SK-N-SH treated with all-trans-retinoic acid at 6 μM for 48 hours (cell line): Measurements from ENCODE around the gene SNED1.

ENCODE experiments used
- ATAC-seq: fragments of 200-7000 bp; cut with Tn5 transposase; 3 replicates; pipeline ENCODE4 v1.9.1; 2020; ENCODE audit warnings: mild to moderate bottlenecking, moderate library complexity
- ARNTL ChIP-seq: fragments of 450-650 bp; formaldehyde crosslinking; IDR thresholded peaks from 2 replicates; pipeline ENCODE4 v1.5.0; 2020; ENCODE audit warnings: low read depth, mild to moderate bottlenecking, moderate library complexity, borderline replicate concordance
- BACH2 ChIP-seq: fragments of 250-450 bp; sonication (Bioruptor Pico); IDR thresholded peaks from 2 replicates; pipeline ENCODE4 v1.9.0; 2021; ENCODE audit warnings: mild to moderate bottlenecking, borderline replicate concordance
- CSDC2 ChIP-seq: fragments of 250-450 bp; sonication (Bioruptor Pico); IDR thresholded peaks from 2 replicates; pipeline ENCODE4 v1.5.0; 2020; ENCODE audit warnings: mild to moderate bottlenecking, moderate library complexity
- ESRRG ChIP-seq: fragments of 250-450 bp; sonication (Bioruptor Pico); IDR thresholded peaks from 2 replicates; pipeline ENCODE4 v1.6.1; 2021; ENCODE audit warnings: mild to moderate bottlenecking
- GLIS3 ChIP-seq: fragments of 250-450 bp; sonication (Bioruptor Pico); IDR thresholded peaks from 2 replicates; pipeline ENCODE4 v1.5.0; 2020; ENCODE audit warnings: mild to moderate bottlenecking, moderate library complexity
- ISL1 ChIP-seq: fragments of 250-450 bp; sonication (Bioruptor Pico); IDR thresholded peaks from 2 replicates; pipeline ENCODE4 v2.1.2; 2022; ENCODE audit warnings: mild to moderate bottlenecking, moderate library complexity
- OSR1 ChIP-seq: fragments of 250-450 bp; sonication (Bioruptor Pico); IDR thresholded peaks from 2 replicates; pipeline ENCODE4 v1.8.0; 2022; ENCODE audit warnings: moderate library complexity, mild to moderate bottlenecking, inconsistent platforms
- PPARA ChIP-seq: fragments of 250-450 bp; sonication (Bioruptor Pico); IDR thresholded peaks from 2 replicates; pipeline ENCODE4 v1.5.0; 2020; ENCODE audit warnings: mild to moderate bottlenecking, borderline replicate concordance
- RARB ChIP-seq: fragments of 250-450 bp; sonication (Bioruptor Pico); IDR thresholded peaks from 2 replicates; pipeline ENCODE4 v1.8.0; 2021; ENCODE audit warnings: mild to moderate bottlenecking, moderate library complexity
- SNAI2 ChIP-seq: fragments of 250-450 bp; sonication (Bioruptor Pico); IDR thresholded peaks from 2 replicates; pipeline ENCODE4 v1.5.0; 2020; ENCODE audit warnings: mild to moderate bottlenecking, moderate library complexity
- TCF4 ChIP-seq: fragments of 250-450 bp; sonication (Bioruptor Pico); IDR thresholded peaks from 2 replicates; pipeline ENCODE4 v1.8.0; 2021; ENCODE audit warnings: mild to moderate bottlenecking, moderate library complexity, borderline replicate concordance
- TOX ChIP-seq: fragments of 250-450 bp; sonication (Bioruptor Pico); IDR thresholded peaks from 2 replicates; pipeline ENCODE4 v1.8.0; 2021; ENCODE audit warnings: mild to moderate bottlenecking, moderate library complexity, borderline replicate concordance
- ZC3H10 ChIP-seq: fragments of 250-450 bp; sonication (Bioruptor Pico); IDR thresholded peaks from 2 replicates; pipeline ENCODE4 v1.5.1; 2021; ENCODE audit warnings: mild to moderate bottlenecking, moderate library complexity
- ZFP3 ChIP-seq: fragments of 250-450 bp; sonication (Bioruptor Pico); IDR thresholded peaks from 2 replicates; pipeline ENCODE4 v1.5.0; 2020; ENCODE audit warnings: mild to moderate bottlenecking, moderate library complexity
- ZFP30 ChIP-seq: fragments of 450-650 bp; formaldehyde crosslinking; IDR thresholded peaks from 2 replicates; pipeline ENCODE4 v1.5.0; 2022; ENCODE audit warnings: mild to moderate bottlenecking, moderate library complexity
- ZNF565 ChIP-seq: fragments of 450-650 bp; formaldehyde crosslinking; conservative IDR thresholded peaks from 2 replicates; pipeline ENCODE4 v1.5.0; 2020; ENCODE audit warnings: low read depth, mild to moderate bottlenecking, moderate library complexity
- ZNF70 ChIP-seq: fragments of 450-650 bp; formaldehyde crosslinking; IDR thresholded peaks from 2 replicates; pipeline ENCODE4 v1.5.0; 2020; ENCODE audit warnings: mild to moderate bottlenecking, moderate library complexity
- ZNF8 ChIP-seq: fragments of 450-650 bp; formaldehyde crosslinking; IDR thresholded peaks from 2 replicates; pipeline ENCODE4 v1.5.0; 2020; ENCODE audit warnings: mild to moderate bottlenecking, moderate library complexity
- TF ChIP-seq, protein P1 (sequence below): fragments of 250-450 bp; sonication (Bioruptor Pico); IDR thresholded peaks from 2 replicates; pipeline ENCODE4 v1.5.1; 2020; ENCODE audit warnings: low read depth, mild to moderate bottlenecking, moderate library complexity
- TF ChIP-seq, protein P2 (sequence below): fragments of 250-450 bp; sonication (Bioruptor Pico); IDR thresholded peaks from 2 replicates; pipeline ENCODE4 v1.8.0; 2021; ENCODE audit warnings: low read depth, mild to moderate bottlenecking, moderate library complexity, borderline replicate concordance
- TF ChIP-seq, protein P3 (sequence below): fragments of 250-450 bp; sonication (Bioruptor Pico); IDR thresholded peaks from 2 replicates; pipeline ENCODE4 v1.5.1; 2021; ENCODE audit warnings: mild to moderate bottlenecking, moderate library complexity
- TF ChIP-seq, protein P4 (sequence below): fragments of 250-450 bp; sonication (Bioruptor Pico); IDR thresholded peaks from 2 replicates; pipeline ENCODE4 v1.5.0; 2020; ENCODE audit warnings: mild to moderate bottlenecking, moderate library complexity
- TF ChIP-seq, protein P5 (sequence below): fragments of 250-450 bp; sonication (Bioruptor Pico); IDR thresholded peaks from 2 replicates; pipeline ENCODE4 v1.8.0; 2020; ENCODE audit warnings: mild to moderate bottlenecking, moderate library complexity, borderline replicate concordance

Gene SNED1

DNA sequence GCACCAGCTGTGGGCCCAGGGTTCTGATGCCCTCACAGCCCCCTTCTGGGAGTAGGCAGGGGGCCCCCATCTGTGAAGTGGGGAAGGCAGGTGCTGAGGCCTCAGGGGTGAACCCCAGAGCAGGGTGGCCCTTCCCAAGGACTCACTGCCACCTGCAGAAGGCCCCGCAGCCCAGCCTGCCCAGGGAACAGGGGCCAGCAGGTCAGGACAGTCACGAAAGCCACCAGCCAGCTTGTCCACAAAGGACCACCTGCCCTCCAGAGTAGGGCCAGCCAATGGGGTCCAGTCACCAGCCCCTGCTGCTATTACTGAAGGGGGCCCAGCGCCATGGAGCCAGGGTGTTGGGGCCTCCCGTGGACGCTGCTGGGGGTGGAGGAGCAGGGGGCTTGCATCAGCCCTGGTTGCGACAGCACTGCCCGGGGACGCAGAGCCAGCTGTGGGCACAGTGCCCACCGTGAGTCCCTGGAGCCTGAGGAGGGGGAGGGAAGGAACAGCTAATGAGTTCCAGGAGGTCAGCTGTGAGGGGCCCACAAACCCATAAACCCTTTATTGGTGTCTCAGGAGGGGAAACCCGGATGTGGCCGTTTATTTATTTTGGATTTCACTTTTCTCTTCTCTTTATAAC is 11.5 kb upstream of the SNED1 start:
- ATAC-seq, result no peak
- no peak for TF ChIP-seq ZNF8 (CRISPR knock-in tag)
- TF ChIP-seq ZFP3 (CRISPR knock-in tag), result no peak
- no peak for TF ChIP-seq ESRRG (CRISPR knock-in tag)
- TF ChIP-seq CSDC2, result no peak
- no peak for TF ChIP-seq ISL1
- no peak for TF ChIP-seq BACH2 (CRISPR knock-in tag)
- TF ChIP-seq PPARA (CRISPR knock-in tag), result no peak
- TF ChIP-seq ZNF565, result no peak
- TF ChIP-seq, protein P1, sequence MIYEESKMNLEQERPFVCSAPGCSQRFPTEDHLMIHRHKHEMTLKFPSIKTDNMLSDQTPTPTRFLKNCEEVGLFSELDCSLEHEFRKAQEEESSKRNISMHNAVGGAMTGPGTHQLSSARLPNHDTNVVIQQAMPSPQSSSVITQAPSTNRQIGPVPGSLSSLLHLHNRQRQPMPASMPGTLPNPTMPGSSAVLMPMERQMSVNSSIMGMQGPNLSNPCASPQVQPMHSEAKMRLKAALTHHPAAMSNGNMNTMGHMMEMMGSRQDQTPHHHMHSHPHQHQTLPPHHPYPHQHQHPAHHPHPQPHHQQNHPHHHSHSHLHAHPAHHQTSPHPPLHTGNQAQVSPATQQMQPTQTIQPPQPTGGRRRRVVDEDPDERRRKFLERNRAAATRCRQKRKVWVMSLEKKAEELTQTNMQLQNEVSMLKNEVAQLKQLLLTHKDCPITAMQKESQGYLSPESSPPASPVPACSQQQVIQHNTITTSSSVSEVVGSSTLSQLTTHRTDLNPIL, result no peak
- no peak for TF ChIP-seq TOX (CRISPR knock-in tag)
- TF ChIP-seq, protein P2, sequence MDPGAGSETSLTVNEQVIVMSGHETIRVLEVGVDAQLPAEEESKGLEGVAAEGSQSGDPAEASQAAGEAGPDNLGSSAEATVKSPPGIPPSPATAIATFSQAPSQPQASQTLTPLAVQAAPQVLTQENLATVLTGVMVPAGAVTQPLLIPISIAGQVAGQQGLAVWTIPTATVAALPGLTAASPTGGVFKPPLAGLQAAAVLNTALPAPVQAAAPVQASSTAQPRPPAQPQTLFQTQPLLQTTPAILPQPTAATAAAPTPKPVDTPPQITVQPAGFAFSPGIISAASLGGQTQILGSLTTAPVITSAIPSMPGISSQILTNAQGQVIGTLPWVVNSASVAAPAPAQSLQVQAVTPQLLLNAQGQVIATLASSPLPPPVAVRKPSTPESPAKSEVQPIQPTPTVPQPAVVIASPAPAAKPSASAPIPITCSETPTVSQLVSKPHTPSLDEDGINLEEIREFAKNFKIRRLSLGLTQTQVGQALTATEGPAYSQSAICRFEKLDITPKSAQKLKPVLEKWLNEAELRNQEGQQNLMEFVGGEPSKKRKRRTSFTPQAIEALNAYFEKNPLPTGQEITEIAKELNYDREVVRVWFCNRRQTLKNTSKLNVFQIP, result no peak
- TF ChIP-seq ARNTL (CRISPR knock-in tag), result no peak
- TF ChIP-seq, protein P3, sequence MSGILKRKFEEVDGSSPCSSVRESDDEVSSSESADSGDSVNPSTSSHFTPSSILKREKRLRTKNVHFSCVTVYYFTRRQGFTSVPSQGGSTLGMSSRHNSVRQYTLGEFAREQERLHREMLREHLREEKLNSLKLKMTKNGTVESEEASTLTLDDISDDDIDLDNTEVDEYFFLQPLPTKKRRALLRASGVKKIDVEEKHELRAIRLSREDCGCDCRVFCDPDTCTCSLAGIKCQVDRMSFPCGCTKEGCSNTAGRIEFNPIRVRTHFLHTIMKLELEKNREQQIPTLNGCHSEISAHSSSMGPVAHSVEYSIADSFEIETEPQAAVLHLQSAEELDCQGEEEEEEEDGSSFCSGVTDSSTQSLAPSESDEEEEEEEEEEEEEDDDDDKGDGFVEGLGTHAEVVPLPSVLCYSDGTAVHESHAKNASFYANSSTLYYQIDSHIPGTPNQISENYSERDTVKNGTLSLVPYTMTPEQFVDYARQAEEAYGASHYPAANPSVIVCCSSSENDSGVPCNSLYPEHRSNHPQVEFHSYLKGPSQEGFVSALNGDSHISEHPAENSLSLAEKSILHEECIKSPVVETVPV (CRISPR knock-in tag), result no peak
- no peak for TF ChIP-seq SNAI2 (CRISPR knock-in tag)
- TF ChIP-seq ZFP30 (CRISPR knock-in tag), result no peak
- no peak for TF ChIP-seq OSR1 (CRISPR knock-in tag)
- no peak for TF ChIP-seq GLIS3 (CRISPR knock-in tag)
- TF ChIP-seq, protein P4, sequence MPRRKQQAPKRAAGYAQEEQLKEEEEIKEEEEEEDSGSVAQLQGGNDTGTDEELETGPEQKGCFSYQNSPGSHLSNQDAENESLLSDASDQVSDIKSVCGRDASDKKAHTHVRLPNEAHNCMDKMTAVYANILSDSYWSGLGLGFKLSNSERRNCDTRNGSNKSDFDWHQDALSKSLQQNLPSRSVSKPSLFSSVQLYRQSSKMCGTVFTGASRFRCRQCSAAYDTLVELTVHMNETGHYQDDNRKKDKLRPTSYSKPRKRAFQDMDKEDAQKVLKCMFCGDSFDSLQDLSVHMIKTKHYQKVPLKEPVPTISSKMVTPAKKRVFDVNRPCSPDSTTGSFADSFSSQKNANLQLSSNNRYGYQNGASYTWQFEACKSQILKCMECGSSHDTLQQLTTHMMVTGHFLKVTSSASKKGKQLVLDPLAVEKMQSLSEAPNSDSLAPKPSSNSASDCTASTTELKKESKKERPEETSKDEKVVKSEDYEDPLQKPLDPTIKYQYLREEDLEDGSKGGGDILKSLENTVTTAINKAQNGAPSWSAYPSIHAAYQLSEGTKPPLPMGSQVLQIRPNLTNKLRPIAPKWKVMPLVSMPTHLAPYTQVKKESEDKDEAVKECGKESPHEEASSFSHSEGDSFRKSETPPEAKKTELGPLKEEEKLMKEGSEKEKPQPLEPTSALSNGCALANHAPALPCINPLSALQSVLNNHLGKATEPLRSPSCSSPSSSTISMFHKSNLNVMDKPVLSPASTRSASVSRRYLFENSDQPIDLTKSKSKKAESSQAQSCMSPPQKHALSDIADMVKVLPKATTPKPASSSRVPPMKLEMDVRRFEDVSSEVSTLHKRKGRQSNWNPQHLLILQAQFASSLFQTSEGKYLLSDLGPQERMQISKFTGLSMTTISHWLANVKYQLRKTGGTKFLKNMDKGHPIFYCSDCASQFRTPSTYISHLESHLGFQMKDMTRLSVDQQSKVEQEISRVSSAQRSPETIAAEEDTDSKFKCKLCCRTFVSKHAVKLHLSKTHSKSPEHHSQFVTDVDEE (CRISPR knock-in tag), result no peak

DNA sequence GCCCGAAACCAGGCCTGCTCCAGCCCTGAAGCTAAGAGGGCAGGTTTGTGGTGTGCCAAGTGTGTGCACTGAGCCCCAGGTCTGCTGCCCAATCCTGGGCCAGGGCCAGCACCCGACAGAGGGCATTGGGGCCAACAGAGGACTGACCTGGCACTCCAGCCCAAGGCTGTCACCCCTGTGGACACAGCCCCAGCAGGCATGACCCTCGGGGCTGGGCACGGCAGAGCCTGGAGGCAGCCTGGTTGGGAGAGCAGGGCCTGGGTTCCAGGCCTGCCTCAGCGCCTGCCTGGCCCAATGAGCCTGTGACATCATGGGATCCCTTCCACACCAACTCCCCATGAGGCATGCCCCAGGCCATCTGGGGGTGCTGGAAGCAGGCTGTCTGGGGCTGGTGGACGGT is 10.8 kb upstream of the SNED1 start:
- no peak for TF ChIP-seq PPARA (CRISPR knock-in tag)
- TF ChIP-seq ESRRG (CRISPR knock-in tag), result no peak
- TF ChIP-seq BACH2 (CRISPR knock-in tag), result no peak
- TF ChIP-seq SNAI2 (CRISPR knock-in tag), result no peak
- TF ChIP-seq, protein P4 (CRISPR knock-in tag), result no peak
- TF ChIP-seq, protein P5, sequence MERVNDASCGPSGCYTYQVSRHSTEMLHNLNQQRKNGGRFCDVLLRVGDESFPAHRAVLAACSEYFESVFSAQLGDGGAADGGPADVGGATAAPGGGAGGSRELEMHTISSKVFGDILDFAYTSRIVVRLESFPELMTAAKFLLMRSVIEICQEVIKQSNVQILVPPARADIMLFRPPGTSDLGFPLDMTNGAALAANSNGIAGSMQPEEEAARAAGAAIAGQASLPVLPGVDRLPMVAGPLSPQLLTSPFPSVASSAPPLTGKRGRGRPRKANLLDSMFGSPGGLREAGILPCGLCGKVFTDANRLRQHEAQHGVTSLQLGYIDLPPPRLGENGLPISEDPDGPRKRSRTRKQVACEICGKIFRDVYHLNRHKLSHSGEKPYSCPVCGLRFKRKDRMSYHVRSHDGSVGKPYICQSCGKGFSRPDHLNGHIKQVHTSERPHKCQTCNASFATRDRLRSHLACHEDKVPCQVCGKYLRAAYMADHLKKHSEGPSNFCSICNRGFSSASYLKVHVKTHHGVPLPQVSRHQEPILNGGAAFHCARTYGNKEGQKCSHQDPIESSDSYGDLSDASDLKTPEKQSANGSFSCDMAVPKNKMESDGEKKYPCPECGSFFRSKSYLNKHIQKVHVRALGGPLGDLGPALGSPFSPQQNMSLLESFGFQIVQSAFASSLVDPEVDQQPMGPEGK (CRISPR knock-in tag), result no peak
- no peak for TF ChIP-seq RARB (CRISPR knock-in tag)
- TF ChIP-seq, protein P2, result no peak
- TF ChIP-seq, protein P3 (CRISPR knock-in tag), result no peak
- TF ChIP-seq ZFP3 (CRISPR knock-in tag), result no peak
- no peak for TF ChIP-seq GLIS3 (CRISPR knock-in tag)
- no peak for TF ChIP-seq ZNF70 (CRISPR knock-in tag)
- no peak for TF ChIP-seq TCF4
- no peak for TF ChIP-seq ZFP30 (CRISPR knock-in tag)
- no peak for TF ChIP-seq ZC3H10 (CRISPR knock-in tag)
- TF ChIP-seq CSDC2, result no peak
- no peak for TF ChIP-seq ISL1
- no peak for TF ChIP-seq ARNTL (CRISPR knock-in tag)
- ATAC-seq, result no peak
